Kasumi-1 (cell line): ENCODE data around the gene CEBPG.

Experiments used
- DNase-seq, 2 experiments: peaks; one replicate each; lab custom pipeline; 2025; lab: John Stamatoyannopoulos, UW

CEBPG gene

GRCh38 chr19:33406521-33407139 is 33.1 kb downstream of the CEBPG start:
- peak; percentile 44 to 54 for DNase-seq

- no peak for DNase-seq
These were observed 33.6 kb downstream of the CEBPG start for GRCh38 chr19:33407140-33407551.

GRCh38 chr19:33407716-33408115 is 34.2 kb downstream of the CEBPG start:
- no peak for DNase-seq

- no peak for DNase-seq
These were observed 34.6 kb downstream of the CEBPG start for GRCh38 chr19:33408116-33408515.

GRCh38 chr19:33408538-33409434 is 35.3 kb downstream of the CEBPG start:
- DNase-seq: no peak

- no peak for DNase-seq
These were observed 36.6 kb downstream of the CEBPG start for GRCh38 chr19:33409906-33410685.

GRCh38 chr19:33410915-33411401 is 37.4 kb downstream of the CEBPG start:
- DNase-seq: no peak

GRCh38 chr19:33411621-33412180 is 38.2 kb downstream of the CEBPG start:
- DNase-seq: no peak

GRCh38 chr19:33412601-33413425 is 39.3 kb downstream of the CEBPG start:
- DNase-seq: no peak

GRCh38 chr19:33413426-33413725 is 39.9 kb downstream of the CEBPG start:
- DNase-seq: no peak

GRCh38 chr19:33413868-33414666 is 40.6 kb downstream of the CEBPG start:
- no peak for DNase-seq

- no peak for DNase-seq
These were observed 41.4 kb downstream of the CEBPG start for GRCh38 chr19:33414667-33415605.

GRCh38 chr19:33416307-33417215 is 43.1 kb downstream of the CEBPG start:
- DNase-seq: peak; percentile 70 to 86

GRCh38 chr19:33417751-33418150 is 44.2 kb downstream of the CEBPG start:
- DNase-seq: no peak

GRCh38 chr19:33418461-33418860 is 45.0 kb downstream of the CEBPG start:
- no peak for DNase-seq

GRCh38 chr19:33418871-33419787 is 45.6 kb downstream of the CEBPG start:
- no peak for DNase-seq

- DNase-seq: no peak
These were observed 46.2 kb downstream of the CEBPG start for GRCh38 chr19:33419788-33420130.
